GM21786 (cell line): Measurements from ENCODE around the gene MBD5.

Source experiments
- ATAC-seq: cut with Tn5 transposase; IDR thresholded peaks from one replicate; pipeline ENCODE4 v1.9.1; 2021; ENCODE audit not compliant: unreplicated experiment

Gene MBD5

DNA sequence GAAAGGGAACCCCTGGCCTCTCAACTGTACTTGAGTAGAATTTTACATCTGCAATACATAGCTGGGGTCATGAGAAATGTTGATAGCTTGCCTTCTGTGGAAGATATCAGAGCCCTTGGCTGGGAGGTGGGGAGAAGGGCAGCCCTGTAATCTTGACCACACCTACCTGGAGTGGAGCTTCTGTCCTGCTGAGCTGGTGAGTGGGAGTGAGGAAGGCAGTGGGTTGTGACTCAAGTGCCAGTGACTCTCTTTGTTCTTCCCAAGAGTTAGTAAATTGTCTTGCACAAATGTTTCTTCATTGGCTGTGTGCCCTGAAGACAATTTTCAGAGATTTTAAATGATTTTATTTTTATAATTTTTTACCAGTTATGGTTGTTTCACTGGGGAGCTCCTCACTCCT lies 277.3 kb downstream of the MBD5 start:
- ATAC-seq, result no peak

GRCh38 chr2:148299616-148300015 lies 278.7 kb downstream of the MBD5 start:
- no peak for ATAC-seq

DNA sequence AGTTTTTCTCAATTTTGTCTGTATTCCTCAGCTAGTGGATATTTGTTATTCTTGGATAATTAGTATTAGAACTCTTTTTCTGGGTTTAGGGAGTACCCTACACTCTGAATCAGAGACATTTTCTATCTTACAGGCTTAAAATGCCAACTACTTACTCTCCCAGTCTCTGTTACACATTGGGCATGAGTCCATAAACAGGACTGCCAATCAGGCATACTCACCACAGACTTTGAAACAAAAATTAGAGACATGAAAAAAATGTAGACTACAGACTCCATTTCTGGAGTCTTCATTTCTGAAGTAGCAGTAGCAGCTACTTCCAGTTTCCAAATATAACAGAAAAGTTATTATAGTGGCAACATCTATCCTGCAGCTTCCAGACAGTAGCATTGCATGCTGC lies 279.7 kb downstream of the MBD5 start:
- no peak for ATAC-seq

DNA sequence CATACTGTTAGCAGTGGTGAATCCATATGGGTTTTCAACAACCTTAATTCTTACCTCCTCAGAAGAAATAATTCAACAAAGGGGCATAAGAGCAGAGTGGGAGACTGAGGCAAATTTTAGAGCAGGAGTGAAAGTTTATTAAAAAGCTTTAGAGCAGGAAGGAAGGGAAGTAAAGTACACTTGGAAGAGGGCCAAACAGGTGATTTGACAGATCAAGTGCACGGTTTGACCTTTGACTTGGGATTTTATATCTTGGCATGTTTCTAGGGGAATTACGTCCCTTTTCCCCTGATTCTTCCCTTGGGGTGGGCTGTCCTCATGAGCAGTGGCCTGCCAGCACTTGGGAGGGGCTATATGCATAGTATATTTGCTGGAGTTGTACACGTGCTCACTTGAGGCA lies 280.5 kb downstream of the MBD5 start:
- ATAC-seq, result no peak

DNA sequence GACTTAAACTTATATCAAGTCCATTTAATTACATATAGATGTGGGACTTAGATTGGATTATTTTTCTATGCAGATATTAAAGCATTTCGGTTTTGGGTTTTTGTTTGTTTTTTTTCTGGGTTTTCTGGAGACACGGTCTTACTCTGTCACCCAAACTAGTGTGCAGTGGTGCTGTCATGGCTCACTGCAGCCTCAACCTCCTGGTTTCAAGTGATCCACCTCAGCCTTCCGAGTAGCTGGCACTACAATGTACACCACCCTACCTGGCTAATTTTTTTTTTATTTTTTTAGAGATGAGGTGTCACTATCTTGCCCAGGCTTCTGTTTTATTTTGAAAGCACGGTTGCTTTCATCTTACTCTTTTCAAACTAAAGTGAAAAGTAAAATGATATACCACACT lies 281.6 kb downstream of the MBD5 start:
- no peak for ATAC-seq

GRCh38 chr2:148303161-148303560 lies 282.3 kb downstream of the MBD5 start:
- ATAC-seq, result no peak

DNA sequence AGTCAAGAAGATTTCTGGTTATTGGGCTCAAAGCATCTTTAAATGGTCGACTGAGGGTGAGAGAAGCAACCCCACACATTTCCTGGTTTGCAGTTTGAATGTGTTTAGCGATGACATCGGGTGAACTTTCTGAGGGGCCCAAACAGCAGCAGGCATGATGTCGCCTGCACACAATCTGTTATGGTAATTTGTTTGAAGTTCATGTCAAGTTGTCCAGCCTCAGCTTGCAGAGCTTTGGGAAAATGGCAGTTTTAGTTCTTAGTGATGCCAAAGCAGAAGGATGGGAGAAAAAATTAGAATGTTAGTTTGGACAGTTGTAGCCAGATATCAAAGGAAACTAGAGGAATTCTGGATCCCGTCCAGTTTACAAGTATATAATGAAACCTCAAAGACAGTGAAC lies 284.6 kb downstream of the MBD5 start:
- no peak for ATAC-seq

DNA sequence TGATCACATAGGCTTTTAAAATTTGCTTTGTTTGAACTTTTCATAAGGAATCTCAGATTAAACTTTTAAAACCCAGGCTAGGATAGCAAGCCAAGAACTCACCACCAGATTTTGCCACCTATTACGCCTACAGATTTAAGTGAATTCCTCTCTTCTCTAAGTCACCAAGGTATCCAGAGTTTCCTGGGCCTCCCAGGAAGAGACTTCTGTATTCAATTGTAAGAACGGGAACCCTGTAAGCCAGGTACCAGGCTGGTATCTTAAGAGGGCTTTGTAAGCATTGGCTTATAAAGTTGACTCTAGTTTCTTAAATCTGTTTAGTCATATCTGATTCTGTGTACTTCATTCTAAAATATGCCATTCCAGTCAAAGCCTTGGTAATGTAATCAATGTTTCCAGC lies 285.1 kb downstream of the MBD5 start:
- no peak for ATAC-seq

DNA sequence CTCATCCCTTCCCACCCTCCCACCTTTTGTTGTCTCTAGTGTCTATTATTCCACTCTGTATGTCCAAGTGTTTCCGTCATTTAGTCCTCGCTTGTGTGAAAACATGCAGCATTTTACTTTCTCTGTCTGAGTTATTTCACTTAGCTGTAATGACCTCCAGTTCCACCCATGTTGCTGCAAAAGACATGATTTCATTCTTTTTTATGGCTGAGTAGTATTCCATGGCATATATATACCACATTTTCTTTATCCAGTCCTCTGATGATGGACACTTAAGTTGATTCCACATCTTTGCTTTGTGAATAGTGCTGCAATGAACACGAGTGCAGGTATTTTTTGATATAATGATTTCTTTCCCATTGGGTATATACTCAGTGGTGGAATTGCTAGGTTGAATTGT lies 296.7 kb downstream of the MBD5 start:
- ATAC-seq, result no peak

- ATAC-seq, result no peak
Observed at GRCh38 chr2:148338541-148338940, 317.6 kb downstream of the MBD5 start.

GRCh38 chr2:148342086-148342485 lies 321.2 kb downstream of the MBD5 start:
- ATAC-seq, result no peak

- no peak for ATAC-seq
Observed at GRCh38 chr2:148350199-148350598, 329.3 kb downstream of the MBD5 start.

DNA sequence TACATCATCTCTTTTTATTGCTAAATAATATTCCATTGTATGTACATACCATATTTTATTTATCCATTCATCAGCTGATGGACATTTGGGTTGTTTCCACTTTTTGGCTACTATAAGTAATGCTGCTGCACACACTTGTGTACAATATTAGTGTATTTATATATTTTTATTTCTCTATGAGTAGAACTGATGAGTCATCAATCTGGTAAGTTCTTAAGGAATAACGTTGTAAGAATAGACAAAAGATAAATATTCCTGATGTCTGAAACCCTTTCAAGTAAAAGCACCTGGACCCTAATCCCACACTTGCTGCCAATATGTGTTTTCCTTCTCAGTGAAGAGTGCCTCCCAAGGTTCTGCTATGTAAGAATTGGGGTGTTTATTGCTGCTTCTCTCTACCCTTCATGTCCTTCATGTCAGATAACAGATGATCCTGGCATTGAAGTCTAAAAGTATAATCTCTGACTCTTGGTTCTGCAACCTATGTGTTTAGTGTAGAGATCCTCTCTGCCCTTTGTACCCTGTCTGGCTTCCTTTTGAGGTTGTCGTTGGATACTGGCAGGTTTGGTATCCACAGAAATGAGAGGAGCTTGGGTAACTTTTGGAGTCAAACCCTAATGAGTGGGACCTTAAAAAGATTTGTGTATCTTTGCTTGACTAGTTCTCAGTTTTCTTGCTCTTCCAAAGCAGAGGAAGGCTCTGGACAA lies 330.7 kb downstream of the MBD5 start:
- ATAC-seq, result no peak

DNA sequence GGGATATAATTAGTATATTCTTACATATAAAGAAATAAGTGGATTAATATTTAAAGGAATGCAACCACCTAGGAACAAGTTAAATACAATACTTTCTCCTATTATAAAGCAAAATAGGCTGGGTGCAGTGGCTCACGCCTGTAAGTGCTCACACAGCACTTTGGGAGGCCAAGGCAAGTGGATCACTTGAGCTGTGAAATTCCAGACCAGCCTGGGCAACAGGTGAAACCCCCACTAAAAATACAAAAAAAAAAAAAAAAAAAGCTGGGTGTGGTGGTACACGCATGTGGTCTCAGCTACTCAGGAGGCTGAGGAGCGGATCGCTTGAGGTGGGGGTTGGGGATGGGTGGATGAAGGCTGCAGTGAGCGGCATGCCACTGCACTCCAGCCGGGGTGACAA lies 337.5 kb downstream of the MBD5 start:
- ATAC-seq, result no peak

DNA sequence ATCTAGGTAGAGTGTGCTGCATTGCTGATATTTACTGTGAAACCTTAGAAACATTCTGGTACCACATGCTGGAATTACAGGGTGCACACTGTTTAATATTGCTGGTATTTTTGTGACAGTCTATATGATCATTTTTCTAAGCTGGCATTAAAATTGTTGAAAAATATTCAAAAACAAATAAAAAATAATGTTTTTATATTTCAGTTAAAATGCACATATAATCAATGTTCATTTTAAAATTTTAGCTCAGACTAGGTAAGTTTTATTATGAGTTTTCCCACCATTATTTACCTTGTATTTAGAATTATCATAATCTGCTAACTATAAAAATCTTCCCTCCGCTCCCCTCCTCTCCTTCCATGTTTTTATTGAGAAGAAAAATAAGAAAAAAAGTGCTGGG lies 339.8 kb downstream of the MBD5 start:
- ATAC-seq, result no peak

DNA sequence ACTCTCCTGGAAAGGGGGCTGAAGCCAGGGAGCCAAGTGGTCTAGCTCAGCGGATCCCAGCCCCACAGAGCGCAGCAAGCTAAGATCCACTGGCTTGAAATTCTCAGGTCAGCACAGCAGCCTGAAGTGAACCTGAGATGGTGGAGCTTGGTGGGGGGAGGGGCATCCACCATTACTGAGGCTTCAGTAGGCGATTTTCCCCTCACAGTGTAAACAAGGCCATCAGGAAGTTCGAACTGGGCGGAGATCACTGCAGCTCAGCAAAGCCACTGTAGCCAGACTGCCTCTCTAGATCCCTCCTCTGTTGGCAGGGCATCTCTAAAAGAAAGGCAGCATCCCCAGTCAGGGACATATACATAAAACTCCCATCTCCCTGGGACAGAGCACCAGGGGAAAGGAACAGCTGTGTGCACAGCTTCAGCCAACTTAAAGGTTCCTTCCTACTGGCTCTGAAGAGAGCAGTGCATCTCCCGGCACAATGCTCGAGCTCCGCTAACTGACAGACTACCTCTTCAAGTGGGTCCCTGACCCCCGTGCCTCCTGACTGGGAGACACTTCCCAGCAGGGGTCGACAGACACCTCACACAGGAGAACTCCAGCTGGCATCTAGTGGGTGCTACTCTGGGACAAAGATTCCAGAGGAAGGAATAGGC lies 341.4 kb downstream of the MBD5 start:
- ATAC-seq, result no peak

DNA sequence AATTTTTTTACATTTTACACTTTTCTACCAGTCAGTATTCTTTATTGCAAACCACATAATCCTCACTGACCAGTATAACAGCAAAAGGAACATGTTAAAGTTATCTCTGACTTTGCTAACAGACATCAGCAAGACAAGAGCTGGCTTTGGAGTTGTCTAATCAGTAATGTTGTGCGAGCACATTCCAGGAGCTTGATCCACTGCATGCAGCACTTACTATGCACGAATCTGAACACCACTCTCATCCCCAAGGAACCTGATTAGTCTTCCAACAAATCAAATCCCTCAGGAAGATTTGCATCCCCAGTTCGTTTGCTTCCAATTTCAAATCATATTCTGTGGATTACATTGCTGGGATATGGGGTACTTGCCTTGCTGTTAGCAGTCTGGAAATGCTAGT lies 354.3 kb downstream of the MBD5 start:
- ATAC-seq, result no peak

DNA sequence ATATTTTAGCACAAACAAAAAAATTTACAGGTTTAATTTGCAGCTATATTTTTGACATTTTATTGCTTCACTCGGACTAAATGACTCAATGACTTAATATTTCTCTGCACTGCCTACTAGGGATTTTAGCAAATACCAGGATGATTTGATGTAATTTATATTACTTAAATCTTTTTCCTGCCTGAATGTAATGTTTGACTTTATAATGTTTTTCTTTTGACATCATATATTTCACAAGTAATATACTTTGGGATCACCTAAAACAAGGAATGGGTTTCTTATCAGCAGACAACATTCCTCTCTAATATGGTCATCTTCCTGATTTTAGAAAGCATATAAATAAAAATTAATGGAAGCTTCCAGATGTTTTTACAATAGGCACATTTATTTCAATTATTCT lies 370.4 kb downstream of the MBD5 start:
- no peak for ATAC-seq

- ATAC-seq, result no peak
Observed at GRCh38 chr2:148402786-148403185, 381.9 kb downstream of the MBD5 start.

DNA sequence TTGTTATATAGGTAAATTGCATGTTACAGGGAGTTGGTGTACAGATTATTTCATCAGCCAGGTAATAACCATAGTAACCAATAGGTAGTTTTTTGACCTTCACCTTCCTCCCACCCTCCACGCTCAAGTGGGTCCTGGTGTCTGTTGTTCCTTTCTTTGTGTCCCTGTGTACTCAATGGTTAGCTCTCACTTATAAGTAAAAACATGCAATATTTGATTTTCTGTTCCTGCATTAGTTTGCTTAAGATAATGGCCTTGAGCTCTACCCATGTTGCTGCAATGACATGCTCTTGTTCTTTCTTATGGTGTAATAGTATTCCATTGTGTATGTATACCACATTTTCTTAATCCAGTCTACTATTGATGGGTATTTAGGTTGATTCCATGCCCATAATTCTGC lies 390.0 kb downstream of the MBD5 start:
- ATAC-seq, result no peak

GRCh38 chr2:148416248-148416647 lies 395.4 kb downstream of the MBD5 start:
- ATAC-seq, result no peak

GRCh38 chr2:148430101-148430500 lies 409.2 kb downstream of the MBD5 start:
- ATAC-seq, result no peak

GRCh38 chr2:148447877-148448276 lies 427.0 kb downstream of the MBD5 start:
- ATAC-seq, result no peak
